ENCODE data around the gene C16orf87. TPM values are rescaled to one million over a fixed set of nuclear protein-coding genes. Genes with fewer than 3 reads are reported as not detected.

Gene C16orf87
- polyA plus RNA-seq, 1 donor from 2014 or later, result 27.5 TPM

DNA sequence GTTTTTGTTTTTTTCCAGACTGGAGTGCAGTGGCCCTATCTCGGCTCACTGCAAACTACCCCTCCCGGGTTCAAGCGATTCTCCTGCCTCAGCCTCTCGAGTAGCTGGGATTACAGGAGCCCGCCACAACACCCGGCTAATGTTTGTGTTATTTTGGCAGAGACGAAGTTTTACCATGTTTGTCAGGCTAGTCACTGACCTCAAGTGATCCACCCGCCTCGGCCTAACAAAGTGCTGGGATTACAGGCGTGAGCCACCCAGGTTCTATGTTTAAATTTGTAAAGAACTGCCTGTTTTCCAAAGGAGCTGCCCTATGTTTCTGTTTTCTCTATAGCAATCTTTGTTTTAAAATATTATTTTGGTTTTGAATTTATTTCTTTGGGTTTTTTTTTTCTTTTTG is 13.8 kb upstream of the C16orf87 start:
- Histone ChIP-seq H3K27me3 (ENCODE audit: insufficient read depth, low read depth, low read length) (no peaks in the 10 kb centered on the region), H3F3A (ENCODE audit: insufficient read depth, low read length, poor library complexity, severe bottlenecking) (no peaks in the 10 kb centered on the region), H3K36me3 (ENCODE audit: insufficient read depth, low read length) (no peaks in the 10 kb centered on the region), H3K9ac (ENCODE audit: low read length) (no peak overlapping the region), H3K9me3 (ENCODE audit: low read length) (no peaks in the 10 kb centered on the region), H2AFZ (ENCODE audit: low read depth, low read length) (no peak overlapping the region), H3K4me3 (ENCODE audit: low read length) (no peak overlapping the region), H3K79me2 (replicated peaks; ENCODE audit: insufficient read depth, low read length) (no peaks in the 10 kb centered on the region), H3K4me2 (ENCODE audit: low read length) (no peak overlapping the region), H3K27ac (ENCODE audit: low read length) (no peak overlapping the region), H3K9me2 (ENCODE audit: insufficient read depth, low read length) (no peaks in the 10 kb centered on the region), H4K20me1 (ENCODE audit: insufficient read depth) (no peaks in the 10 kb centered on the region)
- TF ChIP-seq TAF1 (IDR thresholded peaks at IDR 0.05; ENCODE audit: low read depth) (no peak), EP300 (conservative IDR thresholded peaks at IDR 0.05; ENCODE audit: poor library complexity, severe bottlenecking) (no peak), MXI1 (conservative IDR thresholded peaks at IDR 0.05; ENCODE audit: poor library complexity, severe bottlenecking) (no peak), SMC3 (conservative IDR thresholded peaks at IDR 0.05; ENCODE audit: poor library complexity) (no peak), POLR2AphosphoS5 (IDR thresholded peaks at IDR 0.05) (no peak), RAD21 (conservative IDR thresholded peaks at IDR 0.05) (no peak), EZH2 (IDR thresholded peaks at IDR 0.05; ENCODE audit: borderline replicate concordance, insufficient read depth, low read length, poor library complexity, severe bottlenecking) (no peak)
- TF ChIP-seq, protein P1, sequence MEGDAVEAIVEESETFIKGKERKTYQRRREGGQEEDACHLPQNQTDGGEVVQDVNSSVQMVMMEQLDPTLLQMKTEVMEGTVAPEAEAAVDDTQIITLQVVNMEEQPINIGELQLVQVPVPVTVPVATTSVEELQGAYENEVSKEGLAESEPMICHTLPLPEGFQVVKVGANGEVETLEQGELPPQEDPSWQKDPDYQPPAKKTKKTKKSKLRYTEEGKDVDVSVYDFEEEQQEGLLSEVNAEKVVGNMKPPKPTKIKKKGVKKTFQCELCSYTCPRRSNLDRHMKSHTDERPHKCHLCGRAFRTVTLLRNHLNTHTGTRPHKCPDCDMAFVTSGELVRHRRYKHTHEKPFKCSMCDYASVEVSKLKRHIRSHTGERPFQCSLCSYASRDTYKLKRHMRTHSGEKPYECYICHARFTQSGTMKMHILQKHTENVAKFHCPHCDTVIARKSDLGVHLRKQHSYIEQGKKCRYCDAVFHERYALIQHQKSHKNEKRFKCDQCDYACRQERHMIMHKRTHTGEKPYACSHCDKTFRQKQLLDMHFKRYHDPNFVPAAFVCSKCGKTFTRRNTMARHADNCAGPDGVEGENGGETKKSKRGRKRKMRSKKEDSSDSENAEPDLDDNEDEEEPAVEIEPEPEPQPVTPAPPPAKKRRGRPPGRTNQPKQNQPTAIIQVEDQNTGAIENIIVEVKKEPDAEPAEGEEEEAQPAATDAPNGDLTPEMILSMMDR (IDR thresholded peaks at IDR 0.05; ENCODE audit: poor library complexity, severe bottlenecking), result no peak
- TF ChIP-seq, protein P2, sequence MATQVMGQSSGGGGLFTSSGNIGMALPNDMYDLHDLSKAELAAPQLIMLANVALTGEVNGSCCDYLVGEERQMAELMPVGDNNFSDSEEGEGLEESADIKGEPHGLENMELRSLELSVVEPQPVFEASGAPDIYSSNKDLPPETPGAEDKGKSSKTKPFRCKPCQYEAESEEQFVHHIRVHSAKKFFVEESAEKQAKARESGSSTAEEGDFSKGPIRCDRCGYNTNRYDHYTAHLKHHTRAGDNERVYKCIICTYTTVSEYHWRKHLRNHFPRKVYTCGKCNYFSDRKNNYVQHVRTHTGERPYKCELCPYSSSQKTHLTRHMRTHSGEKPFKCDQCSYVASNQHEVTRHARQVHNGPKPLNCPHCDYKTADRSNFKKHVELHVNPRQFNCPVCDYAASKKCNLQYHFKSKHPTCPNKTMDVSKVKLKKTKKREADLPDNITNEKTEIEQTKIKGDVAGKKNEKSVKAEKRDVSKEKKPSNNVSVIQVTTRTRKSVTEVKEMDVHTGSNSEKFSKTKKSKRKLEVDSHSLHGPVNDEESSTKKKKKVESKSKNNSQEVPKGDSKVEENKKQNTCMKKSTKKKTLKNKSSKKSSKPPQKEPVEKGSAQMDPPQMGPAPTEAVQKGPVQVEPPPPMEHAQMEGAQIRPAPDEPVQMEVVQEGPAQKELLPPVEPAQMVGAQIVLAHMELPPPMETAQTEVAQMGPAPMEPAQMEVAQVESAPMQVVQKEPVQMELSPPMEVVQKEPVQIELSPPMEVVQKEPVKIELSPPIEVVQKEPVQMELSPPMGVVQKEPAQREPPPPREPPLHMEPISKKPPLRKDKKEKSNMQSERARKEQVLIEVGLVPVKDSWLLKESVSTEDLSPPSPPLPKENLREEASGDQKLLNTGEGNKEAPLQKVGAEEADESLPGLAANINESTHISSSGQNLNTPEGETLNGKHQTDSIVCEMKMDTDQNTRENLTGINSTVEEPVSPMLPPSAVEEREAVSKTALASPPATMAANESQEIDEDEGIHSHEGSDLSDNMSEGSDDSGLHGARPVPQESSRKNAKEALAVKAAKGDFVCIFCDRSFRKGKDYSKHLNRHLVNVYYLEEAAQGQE (IDR thresholded peaks at IDR 0.05; ENCODE audit: borderline replicate concordance), result no peak

DNA sequence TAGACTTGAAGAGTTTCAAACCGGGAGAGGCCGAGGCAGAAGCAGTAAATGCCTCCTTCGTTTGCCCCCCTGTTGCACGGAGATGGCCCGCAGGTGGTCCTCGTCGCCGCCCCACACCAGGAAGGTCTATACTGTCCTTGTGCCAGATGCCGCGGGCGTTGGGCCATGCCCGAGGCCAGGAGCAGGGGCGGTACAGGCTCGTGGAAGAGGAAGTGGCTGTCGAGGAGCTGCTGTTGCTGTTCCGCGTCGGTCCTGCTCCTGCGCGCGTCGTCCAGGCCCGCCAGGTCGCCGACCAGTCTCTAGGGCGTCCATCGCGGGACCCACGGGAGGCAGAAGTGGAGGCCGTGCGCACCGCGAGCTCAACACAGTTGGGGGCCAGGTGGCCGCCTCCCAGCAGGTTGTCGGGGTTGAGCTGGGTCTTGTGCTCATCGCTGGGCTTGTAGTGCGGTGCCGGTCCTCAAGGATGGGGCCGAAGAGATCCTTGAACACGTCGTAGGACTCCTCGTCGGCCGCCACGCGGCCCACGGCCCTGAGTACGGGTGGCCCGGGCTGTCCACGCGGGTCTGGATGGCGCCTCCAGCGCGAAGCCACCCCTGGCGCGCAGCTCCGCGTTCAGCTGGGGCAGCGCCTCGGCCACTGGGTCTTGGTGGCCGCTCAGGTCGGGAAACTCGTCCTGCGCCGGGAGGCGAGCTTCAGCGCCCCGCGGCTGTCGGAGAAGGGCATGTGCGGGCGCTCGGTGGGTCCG is 13.1 kb upstream of the C16orf87 start:
- TF ChIP-seq EP300 (conservative IDR thresholded peaks at IDR 0.05; ENCODE audit: poor library complexity, severe bottlenecking) (no peak), EZH2 (IDR thresholded peaks at IDR 0.05; ENCODE audit: borderline replicate concordance, insufficient read depth, low read length, poor library complexity, severe bottlenecking) (no peak), RAD21 (conservative IDR thresholded peaks at IDR 0.05) (no peak), TAF1 (IDR thresholded peaks at IDR 0.05; ENCODE audit: low read depth) (no peak), SMC3 (conservative IDR thresholded peaks at IDR 0.05; ENCODE audit: poor library complexity) (no peak), POLR2AphosphoS5 (IDR thresholded peaks at IDR 0.05) (no peak), MXI1 (conservative IDR thresholded peaks at IDR 0.05; ENCODE audit: poor library complexity, severe bottlenecking) (no peak)
- TF ChIP-seq, protein P1 (IDR thresholded peaks at IDR 0.05; ENCODE audit: poor library complexity, severe bottlenecking), result no peak
- TF ChIP-seq, protein P2 (IDR thresholded peaks at IDR 0.05; ENCODE audit: borderline replicate concordance), result no peak
- no peaks in the 10 kb centered on the region for H3F3A ChIP-seq (ENCODE audit: insufficient read depth, low read length, poor library complexity, severe bottlenecking)
- no peak overlapping the region for H3K4me2 ChIP-seq (ENCODE audit: low read length)
- H3K9ac ChIP-seq (ENCODE audit: low read length), result no peak overlapping the region
- H2AFZ ChIP-seq (ENCODE audit: low read depth, low read length), result no peak overlapping the region
- no peaks in the 10 kb centered on the region for H3K9me3 ChIP-seq (ENCODE audit: low read length)
- H3K79me2 ChIP-seq (replicated peaks; ENCODE audit: insufficient read depth, low read length), result no peaks in the 10 kb centered on the region
- H4K20me1 ChIP-seq (ENCODE audit: insufficient read depth), result no peaks in the 10 kb centered on the region
- no peaks in the 10 kb centered on the region for H3K9me2 ChIP-seq (ENCODE audit: insufficient read depth, low read length)
- H3K36me3 ChIP-seq (ENCODE audit: insufficient read depth, low read length), result no peaks in the 10 kb centered on the region
- no peak overlapping the region for H3K27ac ChIP-seq (ENCODE audit: low read length)
- no peaks in the 10 kb centered on the region for H3K27me3 ChIP-seq (ENCODE audit: insufficient read depth, low read depth, low read length)
- no peak overlapping the region for H3K4me3 ChIP-seq (ENCODE audit: low read length)

All from neural cell (in vitro differentiated cells).